Skeletal muscle cell (primary cell): Measurements from ENCODE around the gene ZFPL1.

Source experiments
- DNase-seq: peaks from one replicate; pipeline ENCODE4 v3.0.0-alpha.2; 2010; ENCODE audit warnings: low read depth
- H3K4me3 ChIP-seq: 2 replicates; pipeline ENCODE4 v1.5.1; 2011; ENCODE audit warnings: low read depth, mild to moderate bottlenecking, control low read depth, low read length, moderate library complexity

The ZFPL1 gene

GRCh38 chr11:65135633-65136145, 51.7 kb downstream of the ZFPL1 start:
- DNase-seq = no peak
- H3K4me3 ChIP-seq = peak overlapping the region; percentile 95

GRCh38 chr11:65136515-65137096, 52.6 kb downstream of the ZFPL1 start:
- DNase-seq = no peak
- no peak overlapping the region for H3K4me3 ChIP-seq
